WERI-Rb-1 (cell line): ENCODE results near the gene KRTAP6-1.

Experiments used
- DNase-seq: peaks from one replicate; pipeline ENCODE4 v3.0.0-alpha.2; 2020
- H3K27ac ChIP-seq: fragments of 250-450 bp; sonication (Bioruptor Pico); 2 replicates; pipeline ENCODE4 v1.5.1; 2020; ENCODE audit warnings: mild to moderate bottlenecking, moderate library complexity
- H3K27me3 ChIP-seq: fragments of 250-450 bp; sonication (Bioruptor Pico); 2 replicates; pipeline ENCODE4 v1.5.1; 2021; ENCODE audit warnings: mild to moderate bottlenecking, low read depth, moderate library complexity; ENCODE audit not compliant: insufficient read depth, severe bottlenecking
- H3K36me3 ChIP-seq: fragments of 250-450 bp; sonication (Bioruptor Pico); 2 replicates; pipeline ENCODE4 v1.5.1; 2020; ENCODE audit warnings: mild to moderate bottlenecking, moderate library complexity
- H3K4me3 ChIP-seq: 2 replicates; pipeline ENCODE4 v1.5.1; 2011; ENCODE audit warnings: low read depth, mild to moderate bottlenecking, control low read depth, low read length
- H3K9me3 ChIP-seq: fragments of 250-450 bp; sonication (Bioruptor Pico); 2 replicates; pipeline ENCODE4 v1.5.1; 2021; ENCODE audit warnings: mild to moderate bottlenecking, moderate library complexity; ENCODE audit not compliant: severe bottlenecking
- CTCF ChIP-seq: IDR thresholded peaks from 2 replicates; pipeline ENCODE4 v1.5.1; 2011; ENCODE audit warnings: low read depth, mild to moderate bottlenecking, control low read depth, inconsistent platforms, low read length

KRTAP6-1 gene

DNA sequence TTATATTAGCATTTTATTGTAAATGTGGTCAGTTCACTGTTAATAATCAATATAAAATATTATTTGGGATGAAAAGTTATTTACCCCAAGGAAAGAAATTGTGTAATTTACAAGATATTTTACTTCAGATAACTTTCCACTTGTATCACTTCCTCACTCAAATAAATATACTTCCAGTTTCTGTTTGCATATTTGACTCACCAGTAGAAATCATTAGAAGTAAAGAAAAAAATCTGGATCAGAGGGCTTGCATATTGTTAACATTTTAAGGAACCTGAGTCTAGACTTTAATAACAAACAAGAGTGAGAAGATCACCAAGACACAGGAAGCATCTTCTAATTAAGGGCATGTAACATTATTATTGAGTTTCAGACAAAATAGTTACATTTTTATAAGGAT, 6.3 kb upstream of the KRTAP6-1 start:
- H3K27me3 ChIP-seq, result peaks cover 71% of the 10 kb centered on the region
- no peak overlapping the region for H3K4me3 ChIP-seq
- no peak overlapping the region for H3K27ac ChIP-seq
- H3K36me3 ChIP-seq, result no peaks in the 10 kb centered on the region
- DNase-seq, result no peak
- no peak for TF ChIP-seq CTCF
- no peaks in the 10 kb centered on the region for H3K9me3 ChIP-seq

- no peak for TF ChIP-seq CTCF
Observed at GRCh38 chr21:30616125-30616524, 2.4 kb upstream of the KRTAP6-1 start, which contains the start of gene KRTAP20-1. TSS of gene KRTAP20-1 (plus strand) at chr21:30616425. CDS start at chr21:30616455, 30 bp downstream.

DNA sequence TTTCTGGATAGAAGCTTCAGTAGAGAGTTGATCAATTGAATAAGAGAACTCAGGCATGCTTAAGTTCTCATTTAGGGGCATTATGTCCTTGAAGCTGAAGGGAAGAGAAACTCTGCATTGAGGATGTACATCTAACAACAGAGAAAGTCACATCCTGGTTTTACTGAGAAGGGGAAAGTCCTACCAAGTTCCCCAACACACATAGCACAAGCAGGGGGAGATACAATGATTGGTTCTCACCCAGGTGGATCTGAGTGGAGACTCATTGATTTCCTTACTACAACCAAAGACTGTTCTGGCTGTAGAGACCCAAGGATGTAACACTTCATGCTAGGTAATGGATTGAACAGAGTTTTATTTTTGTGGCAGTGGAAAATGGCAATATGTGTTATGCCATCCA, 1.5 kb upstream of the KRTAP6-1 start:
- DNase-seq, result no peak
- Histone ChIP-seq H3K27me3 (peaks cover 58% of the 10 kb centered on the region), H3K4me3 (no peak overlapping the region), H3K9me3 (no peaks in the 10 kb centered on the region), H3K36me3 (no peaks in the 10 kb centered on the region), H3K27ac (no peak overlapping the region)
- no peak for TF ChIP-seq CTCF

More at GRCh38 chr21:30616125-30616524, 2.4 kb upstream of the KRTAP6-1 start, which contains the start of gene KRTAP20-1:
- Histone ChIP-seq H3K9me3 (no peaks in the 10 kb centered on the region), H3K27ac (no peak within 1 kb of the TSS), H3K4me3 (no peak within 1 kb of the TSS), H3K36me3 (no peaks in the 10 kb centered on the region), H3K27me3 (peaks cover 61% of the 10 kb centered on the region)
- no peak for DNase-seq

GRCh38 chr21:30612132-30612531, 1.6 kb downstream of the KRTAP6-1 start:
- H3K4me3 ChIP-seq, result no peak overlapping the region
- H3K27me3 ChIP-seq, result peaks cover 49% of the 10 kb centered on the region
- no peak for DNase-seq
- TF ChIP-seq CTCF, result no peak
- H3K36me3 ChIP-seq, result no peaks in the 10 kb centered on the region
- H3K27ac ChIP-seq, result no peak overlapping the region
- no peaks in the 10 kb centered on the region for H3K9me3 ChIP-seq

DNA sequence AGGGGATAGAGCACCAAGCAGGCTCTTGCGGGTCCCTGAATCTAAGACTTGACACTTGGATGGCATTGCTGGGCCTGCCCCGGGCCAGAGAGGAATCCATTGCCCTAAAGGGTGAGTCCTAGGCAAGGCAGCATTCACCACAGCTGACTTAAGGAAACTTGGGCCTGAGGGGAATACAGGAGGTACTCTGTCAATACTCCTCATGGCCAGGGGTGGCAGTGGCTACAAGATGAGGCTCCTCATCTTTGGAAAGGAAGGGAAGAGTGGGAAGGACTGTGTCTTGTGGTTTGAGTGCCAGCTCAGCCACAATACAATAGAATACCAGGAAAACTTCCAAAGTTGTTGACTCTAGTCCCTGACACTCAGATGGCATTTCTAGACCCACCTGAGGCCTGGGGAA, 7.8 kb downstream of the KRTAP6-1 start:
- Histone ChIP-seq H3K4me3 (no peak overlapping the region), H3K9me3 (no peaks in the 10 kb centered on the region), H3K36me3 (no peaks in the 10 kb centered on the region), H3K27ac (no peak overlapping the region), H3K27me3 (peaks cover 50% of the 10 kb centered on the region)
- no peak for TF ChIP-seq CTCF
- no peak for DNase-seq

DNA sequence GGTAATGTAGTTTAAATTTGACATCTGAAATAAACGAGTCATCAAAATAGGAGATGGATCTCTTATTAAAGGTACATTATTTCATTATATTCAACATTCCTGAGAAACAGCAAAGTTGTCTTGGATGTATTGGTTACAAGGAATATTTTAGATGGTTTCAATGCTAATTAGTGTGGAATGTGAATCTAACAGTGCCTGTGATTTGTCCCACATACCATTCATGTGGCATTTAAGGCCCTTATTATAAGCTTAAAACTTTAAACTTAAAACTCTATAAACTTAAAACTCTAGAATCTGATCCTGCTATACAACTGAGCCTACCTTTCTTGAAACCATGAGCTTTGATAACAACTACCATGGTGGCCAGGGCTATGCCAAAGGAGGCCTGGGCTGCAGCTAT, 12.9 kb downstream of the KRTAP6-1 start, which contains the start of gene KRTAP22-1:
KRTAP22-1 (plus strand) TSS at position 301 of the 400 bp plus-strand sequence.
- no peak for TF ChIP-seq CTCF
- no peaks in the 10 kb centered on the region for H3K9me3 ChIP-seq
- H3K27ac ChIP-seq, result no peak within 1 kb of the TSS
- H3K27me3 ChIP-seq, result peaks cover 72% of the 10 kb centered on the region
- DNase-seq, result no peak
- H3K4me3 ChIP-seq, result no peak within 1 kb of the TSS
- H3K36me3 ChIP-seq, result no peaks in the 10 kb centered on the region
